Measurements from ENCODE around the gene STK25. TPM values are rescaled to one million over a fixed set of nuclear protein-coding genes. Genes with fewer than 3 reads are reported as not detected.

STK25 gene
- total and polyA plus RNA-seq, 2 donors (not counting 1 experiment from before 2014, with no cell fraction given): 183 to 378 TPM

GRCh38 chr2:241500431-241500975 lies 7.9 kb downstream of the STK25 start:
- Histone ChIP-seq H3K9me3 (ENCODE audit: control extremely low read depth in 1 of 3, control insufficient read depth in 2 of 3, insufficient read depth in 1 of 3, low read length in 2 of 3) (no peaks in the 10 kb centered on the region), H3K36me3 (replicated peaks in 1 of 2; ENCODE audit: control extremely low read depth in 1 of 2, control insufficient read depth in 1 of 2, extremely low read depth in 1 of 2, insufficient read depth in 2 of 2, low read length in 1 of 2) (peaks cover 0 to 25% of the 10 kb centered on the region in 2 experiments), H3K27ac (ENCODE audit: low read length in 2 of 2) (no peak overlapping the region), H3K79me2 (ENCODE audit: control insufficient read depth, insufficient read depth, low read length) (peaks cover 43% of the 10 kb centered on the region), H3K4me3 (ENCODE audit: control extremely low read depth in 1 of 5, extremely low read depth in 1 of 5, insufficient read depth in 1 of 5, low read depth in 2 of 5, low read length in 4 of 5) (no peak overlapping the region), H4K20me1 (ENCODE audit: control insufficient read depth, insufficient read depth, low read length, poor library complexity, severe bottlenecking) (peaks cover 56% of the 10 kb centered on the region), H3K9ac (ENCODE audit: low read length) (no peak overlapping the region), H3K4me2 (replicated peaks; ENCODE audit: low read depth, low read length, poor library complexity, severe bottlenecking) (no peak overlapping the region), H2AFZ (ENCODE audit: insufficient read depth, low read depth, low read length, poor library complexity, severe bottlenecking) (no peak overlapping the region), H3K4me1 (ENCODE audit: control insufficient read depth in 2 of 2, insufficient read depth in 2 of 2, low read length in 2 of 2) (no peaks in the 10 kb centered on the region), H3K27me3 (replicated peaks in 1 of 4; ENCODE audit: control extremely low read depth in 1 of 4, control insufficient read depth in 3 of 4, insufficient read depth in 4 of 4, low read length in 3 of 4) (no peaks in the 10 kb centered on the region)
- no peak for TF ChIP-seq EZH2 (IDR thresholded peaks at IDR 0.05; ENCODE audit: borderline replicate concordance, insufficient read depth, low read depth, low read length, poor library complexity, severe bottlenecking)
- TF ChIP-seq CTCF (IDR thresholded peaks at IDR 0.05): no peak
- Mint-ChIP-seq H3K9me3 (ENCODE audit: insufficient read depth) (no peaks in the 10 kb centered on the region), H3K4me1 (peaks cover 4% of the 10 kb centered on the region), H3K27ac (no peak overlapping the region), H3K27me3 (no peaks in the 10 kb centered on the region), H3K4me3 (no peak overlapping the region)
- ATAC-seq (ENCODE audit: low read depth): no peak
- DNase-seq: no peak
- CTCF ChIA-PET: no interaction called here
- POLR2A ChIA-PET: no interaction called here
- 98% methylated on average over 12 of the region's 12 CpGs for WGBS (ENCODE audit: insufficient coverage)
- intact Hi-C loops (cut with micrococcal nuclease): no loop called here

GRCh38 chr2:241500016-241500415 lies 8.4 kb downstream of the STK25 start:
- intact Hi-C loops (cut with micrococcal nuclease): no loop called here

More at GRCh38 chr2:241500016-241500415, 8.4 kb downstream of the STK25 start:
- 97% methylated on average over 7 of the region's 10 CpGs for WGBS (ENCODE audit: insufficient coverage)
- H3K79me2 ChIP-seq (ENCODE audit: control insufficient read depth, insufficient read depth, low read length): peaks cover 38% of the 10 kb centered on the region
- no peak overlapping the region for H3K27ac Mint-ChIP-seq
- ChIA-PET CTCF (no interaction called here), POLR2A (no interaction called here)
- no peaks in the 10 kb centered on the region for H3K27me3 ChIP-seq (replicated peaks in 1 of 4; ENCODE audit: control extremely low read depth in 1 of 4, control insufficient read depth in 3 of 4, insufficient read depth in 4 of 4, low read length in 3 of 4)
- DNase-seq: no peak
- ATAC-seq (ENCODE audit: low read depth): no peak
- no peak overlapping the region for H3K4me3 Mint-ChIP-seq
- H2AFZ ChIP-seq (ENCODE audit: insufficient read depth, low read depth, low read length, poor library complexity, severe bottlenecking): no peak overlapping the region
- H3K27me3 Mint-ChIP-seq: no peaks in the 10 kb centered on the region
- H3K9ac ChIP-seq (ENCODE audit: low read length): no peak overlapping the region
- no peak overlapping the region for H3K27ac ChIP-seq (ENCODE audit: low read length in 2 of 2)
- peaks cover 0 to 29% of the 10 kb centered on the region in 2 experiments for H3K36me3 ChIP-seq (replicated peaks in 1 of 2; ENCODE audit: control extremely low read depth in 1 of 2, control insufficient read depth in 1 of 2, extremely low read depth in 1 of 2, insufficient read depth in 2 of 2, low read length in 1 of 2)
- TF ChIP-seq EZH2 (IDR thresholded peaks at IDR 0.05; ENCODE audit: borderline replicate concordance, insufficient read depth, low read depth, low read length, poor library complexity, severe bottlenecking): no peak
- no peaks in the 10 kb centered on the region for H3K4me1 ChIP-seq (ENCODE audit: control insufficient read depth in 2 of 2, insufficient read depth in 2 of 2, low read length in 2 of 2)
- no peaks in the 10 kb centered on the region for H3K9me3 Mint-ChIP-seq (ENCODE audit: insufficient read depth)
- peaks cover under 1% of the 10 kb centered on the region for H3K4me1 Mint-ChIP-seq
- H3K4me3 ChIP-seq (ENCODE audit: control extremely low read depth in 1 of 5, extremely low read depth in 1 of 5, insufficient read depth in 1 of 5, low read depth in 2 of 5, low read length in 4 of 5): no peak overlapping the region
- peaks cover 51% of the 10 kb centered on the region for H4K20me1 ChIP-seq (ENCODE audit: control insufficient read depth, insufficient read depth, low read length, poor library complexity, severe bottlenecking)
- no peak overlapping the region for H3K4me2 ChIP-seq (replicated peaks; ENCODE audit: low read depth, low read length, poor library complexity, severe bottlenecking)
- no peaks in the 10 kb centered on the region for H3K9me3 ChIP-seq (ENCODE audit: control extremely low read depth in 1 of 3, control insufficient read depth in 2 of 3, insufficient read depth in 1 of 3, low read length in 2 of 3)
